Adipose tissue (tissue), 3 donors: Measurements from ENCODE around the gene TBX20. TPM values are rescaled to one million over a fixed set of nuclear protein-coding genes. Genes with fewer than 3 reads are reported as not detected.
"Not testable (repeated sequence)": the region's sequence is repeated elsewhere in the genome, so short reads cannot be mapped to it uniquely, and the experiment has no call there.

Experiments used
- H3K27ac ChIP-seq: one replicate; pipeline ENCODE4 v1.5.1; 2013; ENCODE audit warnings: low read depth, low read length
- WGBS, 3 donors: extraction: QIAGEN DNeasy Blood & Tissue Kit; methylation state at CpG; one replicate each; pipeline ENCODE4 v1.1.7; 2013; 5-methylcytosine and 5-hydroxymethylcytosine counted together
- polyA plus RNA-seq, 3 donors: library from polyadenylated mRNA; stranded (reverse); fragments of 200-250 nt; gene quantifications; one replicate each; pipeline ENCODE4 v1.2.3, GENCODE V29; 2013
- donor health status: healthy with polysubstance abuse.
- donor health status: Bipolar disorder and iron deficiency.
- donor health status: healthy.

Gene TBX20
- polyA plus RNA-seq, 3 donors, result not detected

GRCh38 chr7:35256256-35257175, 2.6 kb upstream of the TBX20 start:
- 8 to 13% (median 13%) methylated on average over 29 of the region's 29 CpGs for WGBS, 3 donors
- H3K27ac ChIP-seq, result no peak overlapping the region

GRCh38 chr7:35255443-35256255, 1.7 kb upstream of the TBX20 start:
- no peak overlapping the region for H3K27ac ChIP-seq
- WGBS, 3 donors, result 10 to 13% (median 10%) methylated on average over 19 of the region's 19 CpGs

GRCh38 chr7:35254496-35255442, 869 bp upstream of the TBX20 start:
- 5 to 12% (median 10%) methylated on average over 45 of the region's 45 CpGs for WGBS, 3 donors
- H3K27ac ChIP-seq, result no peak overlapping the region

- 4 to 7% (median 6%) methylated on average over 21 of the region's 21 CpGs for WGBS, 3 donors
- no peak overlapping the region for H3K27ac ChIP-seq
Measured at GRCh38 chr7:35253460-35253709, 515 bp downstream of the TBX20 start.

GRCh38 chr7:35252612-35253459, 1.1 kb downstream of the TBX20 start:
- H3K27ac ChIP-seq, result no peak overlapping the region
- WGBS, 3 donors, result 7 to 9% (median 8%) methylated on average over 16 of the region's 16 CpGs

GRCh38 chr7:35251606-35252310, 2.1 kb downstream of the TBX20 start:
- WGBS, 3 donors, result 6 to 16% (median 15%) methylated on average over 5 of the region's 5 CpGs
- H3K27ac ChIP-seq, result no peak overlapping the region

GRCh38 chr7:35250941-35251340, 3.0 kb downstream of the TBX20 start:
- 14 to 28% (median 20%) methylated on average over 1 of the region's 1 CpG for WGBS, 3 donors

GRCh38 chr7:35250452-35250851, 3.4 kb downstream of the TBX20 start:
- WGBS, 3 donors, result 5 to 14% (median 11%) methylated on average over 2 of the region's 2 CpGs
- H3K27ac ChIP-seq, result no peak overlapping the region

More at GRCh38 chr7:35250941-35251340, 3.0 kb downstream of the TBX20 start:
- no peak overlapping the region for H3K27ac ChIP-seq

GRCh38 chr7:35249537-35249907, 4.4 kb downstream of the TBX20 start:
- no peak overlapping the region for H3K27ac ChIP-seq
- 9 to 12% (median 12%) methylated on average over 5 of the region's 5 CpGs for WGBS, 3 donors

- WGBS, 3 donors, result 4 to 16% (median 12%) methylated on average over 21 of the region's 21 CpGs
- H3K27ac ChIP-seq, result no peak overlapping the region
Measured at GRCh38 chr7:35248576-35249536, 5.0 kb downstream of the TBX20 start.

GRCh38 chr7:35246819-35247218, 7.1 kb downstream of the TBX20 start:
- H3K27ac ChIP-seq, result no peak overlapping the region

GRCh38 chr7:35241884-35242283, 12.0 kb downstream of the TBX20 start:
- WGBS, 3 donors, result 73 to 91% (median 90%) methylated on average over 7 of the region's 7 CpGs
- H3K27ac ChIP-seq, result no peak overlapping the region

- no peak overlapping the region for H3K27ac ChIP-seq
Measured at GRCh38 chr7:35241436-35241835, 12.5 kb downstream of the TBX20 start.

- H3K27ac ChIP-seq, result not testable (repeated sequence)
- 43 to 64% (median 49%) methylated on average over 2 of the region's 2 CpGs for WGBS, 3 donors
Measured at GRCh38 chr7:35241008-35241407, 12.9 kb downstream of the TBX20 start.

- H3K27ac ChIP-seq, result not testable (repeated sequence)
- 74 to 82% (median 76%) methylated on average over 5 of the region's 5 CpGs for WGBS, 3 donors
Measured at GRCh38 chr7:35238456-35238855, 15.4 kb downstream of the TBX20 start.

- H3K27ac ChIP-seq, result no peak overlapping the region
- 70 to 85% (median 77%) methylated on average over 3 of the region's 3 CpGs for WGBS, 3 donors
Measured at GRCh38 chr7:35232994-35233393, 20.9 kb downstream of the TBX20 start.
